ENCODE data around the gene SPAG5. TPM values are rescaled to one million over a fixed set of nuclear protein-coding genes. Genes with fewer than 3 reads are reported as not detected.

Gene SPAG5
- total and polyA plus RNA-seq, 9 of the 15 experiments (the other 6 are each of a cell fraction or from before 2014, with no cell fraction given) = 94.4 to 286 (median 151) TPM

- TF ChIP-seq ZNF311 (CRISPR knock-in tag; IDR thresholded peaks at IDR 0.05) (no peak), SPI1 (IDR thresholded peaks at IDR 0.05; ENCODE audit: borderline replicate concordance, low read depth, low read length) (no peak), KHSRP (IDR thresholded peaks at IDR 0.05) (no peak), HDAC8 (tag; IDR thresholded peaks at IDR 0.05) (no peak), CSDE1 (IDR thresholded peaks at IDR 0.05) (no peak), ERF (CRISPR knock-in tag; IDR thresholded peaks at IDR 0.05) (no peak; the same call in 1 of the 2 replicates), SMAD4 (CRISPR knock-in tag; conservative IDR thresholded peaks at IDR 0.05) (peak; percentile 63), ZNF445 (CRISPR knock-in tag; IDR thresholded peaks at IDR 0.05; ENCODE audit: low read depth) (no peak), SLC30A9 (CRISPR knock-in tag; IDR thresholded peaks at IDR 0.05) (no peak), CCNT2 (IDR thresholded peaks at IDR 0.05; ENCODE audit: borderline replicate concordance, extremely low read depth, insufficient read length, low read depth, low read length) (peak; percentile 95), RREB1 (CRISPR knock-in tag; IDR thresholded peaks at IDR 0.05) (peak; percentile 43; the same call in 1 of the 2 replicates), TARDBP (IDR thresholded peaks at IDR 0.05) (0 out of 2 replicates have a peak, but pooled peaks have one; percentile 64), NRF1 (conservative IDR thresholded peaks at IDR 0.05 in 1 of 2, IDR thresholded peaks at IDR 0.05 in 1 of 2) (peak; percentile 93 to 94), PHF21A (IDR thresholded peaks at IDR 0.05; ENCODE audit: borderline replicate concordance, low read depth) (no peak), NR1H2 (CRISPR knock-in tag; IDR thresholded peaks at IDR 0.05) (no peak), RBM34 (IDR thresholded peaks at IDR 0.05; ENCODE audit: borderline replicate concordance, insufficient read depth, low read length) (0 out of 2 replicates have a peak, but pooled peaks have one; percentile 85), HNRNPUL1 (IDR thresholded peaks at IDR 0.05; ENCODE audit: low read length) (no peak), FOS (IDR thresholded peaks at IDR 0.05; ENCODE audit: extremely low read depth, insufficient read length) (peak; percentile 3), KAT8 (IDR thresholded peaks at IDR 0.05; ENCODE audit: low read depth) (no peak), FOSL1 (tag; conservative IDR thresholded peaks at IDR 0.05) (no peak), ZNF41 (CRISPR knock-in tag; conservative IDR thresholded peaks at IDR 0.05) (no peak), PHF8 (IDR thresholded peaks at IDR 0.05; ENCODE audit: borderline replicate concordance, low read length) (peak; percentile 83; the same call in 1 of the 2 replicates), SRSF1 (IDR thresholded peaks at IDR 0.05; ENCODE audit: low read depth, low read length) (no peak), TGIF2 (CRISPR knock-in tag; IDR thresholded peaks at IDR 0.05) (no peak), ASH1L (IDR thresholded peaks at IDR 0.05; ENCODE audit: borderline replicate concordance, low read depth, partially characterized antibody) (no peak)
Measured at GRCh38 chr17:28644787-28645575, 46.2 kb upstream of the SPAG5 start, which contains the start of gene BLTP2 (continued).

Data from K562 (cell line).